ENCODE measurements around the gene GDPGP1.
A peak's percentile ranks its signal among the peaks of the same experiment; 100 is the strongest.
"Not testable (repeated sequence)": the region's sequence is repeated elsewhere in the genome, so short reads cannot be mapped to it uniquely, and the experiment has no call there.

GDPGP1 gene, protein sequence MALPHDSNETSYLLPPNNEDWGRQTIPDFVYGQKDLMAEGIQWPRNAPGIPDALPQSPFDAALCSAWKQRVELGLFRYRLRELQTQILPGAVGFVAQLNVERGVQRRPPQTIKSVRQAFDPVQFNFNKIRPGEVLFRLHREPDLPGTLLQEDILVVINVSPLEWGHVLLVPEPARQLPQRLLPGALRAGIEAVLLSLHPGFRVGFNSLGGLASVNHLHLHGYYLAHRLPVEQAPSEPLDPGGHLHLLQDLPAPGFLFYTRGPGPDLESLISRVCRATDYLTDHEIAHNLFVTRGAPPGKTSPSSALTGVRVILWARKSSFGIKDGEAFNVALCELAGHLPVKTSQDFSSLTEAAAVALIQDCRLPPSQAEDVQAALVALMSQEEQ

GRCh38 chr15:90234096-90234988 lies at the start of gene GDPGP1:
TSS of gene GDPGP1 (plus strand) at chr15:90234209. CDS start at chr15:90240909, 6,700 bp downstream.
- intact Hi-C loops (cut with DNase I): loop anchor here (5.0 kb wide), 1 partner anchor 33 kb away; the partner anchor contains the start of gene NGRN
- peak in 1 of 10 donors; percentile 16 for DNase-seq

- intact Hi-C loops (cut with DNase I): no loop called here
- DNase-seq: peak; percentile 58 to 96 (median 80)
These were observed 49.0 kb upstream of the GDPGP1 start for GRCh38 chr15:90184786-90185704.

DNA sequence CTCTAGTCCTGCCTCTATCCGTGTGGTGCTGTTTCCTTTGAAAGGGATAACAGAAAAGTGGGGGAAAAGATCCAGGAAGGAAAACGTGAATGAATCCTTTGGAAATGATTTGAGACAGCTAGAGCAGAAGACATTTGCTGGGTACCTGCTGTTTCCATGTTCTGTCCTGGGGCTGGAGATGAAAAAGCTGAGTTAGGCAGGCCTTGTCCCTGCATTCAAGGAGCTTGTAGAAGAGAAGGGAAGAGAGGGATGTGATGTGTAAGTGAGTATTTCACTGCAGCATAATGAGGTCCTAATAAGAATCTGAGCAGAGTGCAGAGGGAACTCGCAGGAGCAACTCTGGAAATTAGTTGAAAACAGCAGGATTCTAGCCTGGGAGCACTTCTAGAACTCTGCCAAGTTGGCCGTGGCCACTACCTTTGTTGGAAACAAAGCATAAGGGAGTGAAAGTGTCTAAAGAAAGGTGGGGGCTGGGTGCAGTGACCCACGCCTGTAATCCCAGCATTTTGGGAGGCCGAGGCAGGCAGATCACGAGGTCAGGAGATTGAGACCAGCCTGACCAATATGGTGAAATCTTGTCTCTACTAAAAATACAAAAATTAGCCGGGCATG lies 46.6 kb upstream of the GDPGP1 start:
- intact Hi-C loops (cut with DNase I): no loop called here

DNA sequence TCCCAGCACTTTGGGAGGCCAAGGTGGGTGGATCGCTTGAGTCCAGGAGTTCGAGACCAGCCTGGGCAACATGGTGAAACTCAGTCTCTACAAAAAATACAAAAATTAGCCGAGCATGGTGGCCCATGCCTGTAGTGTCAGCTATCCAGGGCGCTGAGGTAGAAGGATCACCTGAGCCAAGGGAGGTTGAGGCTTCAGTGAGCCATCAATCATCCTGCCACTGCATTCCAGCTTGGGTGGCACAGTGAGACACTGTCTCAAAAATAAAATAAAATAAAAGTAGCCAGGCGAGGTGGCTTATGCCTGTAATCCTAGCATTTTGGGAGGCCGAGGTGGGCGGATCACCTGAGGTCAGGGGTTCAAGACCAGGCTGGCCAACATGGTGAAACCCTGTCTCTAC lies 45.9 kb upstream of the GDPGP1 start:
- peak in 3 of 10 donors; percentile 3 to 35 (median 33) for DNase-seq
- intact Hi-C loops (cut with DNase I): not testable (repeated sequence)

More for the DNA sequence above, 46.6 kb upstream of the GDPGP1 start:
- peak in 3 of 10 donors; percentile 29 to 39 (median 37) for DNase-seq

DNA sequence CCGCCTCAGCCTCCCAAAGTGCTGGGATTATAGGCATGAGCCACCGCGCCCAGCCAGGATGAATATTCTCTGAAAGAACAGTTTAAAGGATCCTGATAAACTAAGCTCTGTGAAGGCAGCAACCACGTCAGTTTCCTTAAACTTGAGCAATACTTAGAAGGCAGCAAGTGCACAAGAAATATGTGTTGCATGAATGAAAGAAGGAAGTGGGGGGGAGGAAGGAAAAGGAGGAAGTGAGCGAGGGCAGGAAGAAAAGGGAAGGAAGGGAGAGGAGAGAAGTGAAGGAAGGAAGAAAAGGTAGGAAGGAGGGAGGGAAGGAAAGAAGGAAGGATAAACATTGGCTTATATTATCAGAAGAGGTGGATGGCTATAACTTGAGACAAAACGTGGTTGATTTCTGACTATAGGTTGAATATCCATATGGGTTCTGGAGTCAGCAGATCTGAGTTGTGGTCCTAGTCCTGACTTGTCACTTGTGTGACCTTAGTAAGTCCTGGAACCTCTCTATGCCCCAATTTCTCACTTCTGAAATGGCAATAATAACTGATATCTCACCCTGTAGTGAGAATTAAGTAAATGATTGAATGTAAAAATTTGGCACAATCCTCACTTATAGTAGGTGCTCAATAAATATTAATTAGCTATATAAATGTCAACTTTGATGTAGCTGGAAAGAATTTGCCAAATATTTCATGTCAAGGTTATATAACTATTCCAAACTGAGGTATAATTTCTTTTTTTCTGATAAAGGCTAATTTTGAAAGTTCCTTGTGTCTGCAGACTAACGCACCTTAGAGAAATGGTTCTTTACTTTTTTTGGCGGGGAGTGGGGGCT lies 44.9 kb upstream of the GDPGP1 start:
- intact Hi-C loops (cut with DNase I): no loop called here

DNA sequence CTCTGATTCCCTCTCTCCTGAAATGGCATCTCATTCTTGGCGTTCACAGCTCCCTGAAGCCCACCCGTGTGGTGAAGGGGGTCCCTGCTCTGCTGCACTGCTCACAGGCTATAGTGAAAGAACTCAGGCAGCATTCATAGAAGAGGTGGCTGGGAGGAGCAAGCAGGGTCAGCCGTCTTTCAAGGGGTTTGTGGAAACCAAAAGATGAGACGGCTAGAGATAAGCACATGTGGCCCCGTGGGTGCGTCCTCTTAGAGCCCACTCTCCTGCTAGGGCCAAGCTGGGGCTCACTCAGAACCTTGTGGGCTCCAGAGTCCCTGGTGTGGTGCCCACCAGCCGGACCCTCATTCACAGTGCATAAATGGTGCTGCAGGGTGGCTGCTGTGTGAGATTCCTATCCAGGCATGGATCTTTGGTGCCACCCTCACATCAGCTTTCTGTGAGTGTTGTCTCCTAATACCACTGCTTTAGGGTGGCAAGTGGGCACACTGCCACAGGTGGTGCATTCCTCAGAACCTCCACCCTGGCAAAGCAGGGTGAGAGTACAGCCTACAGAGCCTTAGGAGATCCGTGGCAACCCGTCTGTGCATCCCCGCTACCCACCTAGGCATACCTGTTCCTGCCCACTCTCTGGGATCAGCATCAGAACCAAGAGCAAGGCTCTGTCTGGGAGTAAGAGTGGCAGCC lies 44.1 kb upstream of the GDPGP1 start:
- intact Hi-C loops (cut with DNase I): no loop called here
- DNase-seq: peak in 3 of 10 donors; percentile 39 to 81 (median 39)

More for the DNA sequence above, 44.9 kb upstream of the GDPGP1 start:
- peak in 1 of 10 donors; percentile 49 for DNase-seq

DNA sequence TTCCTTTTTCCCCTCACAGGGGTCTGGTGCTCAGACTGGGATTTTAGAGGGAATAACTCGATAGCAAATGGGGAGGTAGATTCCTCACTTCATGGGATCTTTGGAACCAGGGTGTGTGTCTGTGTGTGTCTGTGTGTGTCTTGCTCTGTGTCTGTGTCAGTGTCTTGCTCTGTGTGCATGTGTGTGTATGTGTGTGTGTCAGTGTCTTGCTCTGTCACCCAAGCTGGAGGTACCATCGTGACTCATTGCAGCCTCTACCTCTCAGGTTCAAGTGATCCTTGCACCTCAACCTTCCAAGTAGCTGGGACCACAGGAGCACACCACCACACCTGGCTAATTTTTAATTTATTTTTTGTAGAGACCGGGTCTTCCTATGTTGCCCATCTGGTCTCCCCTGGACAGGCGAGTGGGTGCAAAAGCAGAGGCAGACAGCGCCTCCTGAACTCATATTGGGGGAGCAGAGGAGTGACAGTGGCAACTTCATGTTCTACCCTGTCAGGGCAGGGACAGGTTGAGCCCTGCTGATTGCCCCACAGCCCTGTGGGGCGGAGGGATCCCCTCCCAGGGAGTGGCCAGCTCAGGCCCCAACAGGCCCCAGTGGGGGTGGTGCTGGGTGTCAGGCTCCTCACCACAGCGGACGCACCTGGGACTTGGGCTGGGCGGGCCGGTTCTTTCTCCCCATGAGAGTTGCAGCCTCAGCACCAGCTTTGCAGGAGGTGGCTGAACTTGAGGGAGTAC lies 43.2 kb upstream of the GDPGP1 start:
- intact Hi-C loops (cut with DNase I): no loop called here
- peak in 3 of 10 donors; percentile 30 to 78 (median 61) for DNase-seq

GRCh38 chr15:90191344-90191687 lies 42.7 kb upstream of the GDPGP1 start:
- peak in 2 of 10 donors; percentile 21 to 23 for DNase-seq
- intact Hi-C loops (cut with DNase I): no loop called here

DNA sequence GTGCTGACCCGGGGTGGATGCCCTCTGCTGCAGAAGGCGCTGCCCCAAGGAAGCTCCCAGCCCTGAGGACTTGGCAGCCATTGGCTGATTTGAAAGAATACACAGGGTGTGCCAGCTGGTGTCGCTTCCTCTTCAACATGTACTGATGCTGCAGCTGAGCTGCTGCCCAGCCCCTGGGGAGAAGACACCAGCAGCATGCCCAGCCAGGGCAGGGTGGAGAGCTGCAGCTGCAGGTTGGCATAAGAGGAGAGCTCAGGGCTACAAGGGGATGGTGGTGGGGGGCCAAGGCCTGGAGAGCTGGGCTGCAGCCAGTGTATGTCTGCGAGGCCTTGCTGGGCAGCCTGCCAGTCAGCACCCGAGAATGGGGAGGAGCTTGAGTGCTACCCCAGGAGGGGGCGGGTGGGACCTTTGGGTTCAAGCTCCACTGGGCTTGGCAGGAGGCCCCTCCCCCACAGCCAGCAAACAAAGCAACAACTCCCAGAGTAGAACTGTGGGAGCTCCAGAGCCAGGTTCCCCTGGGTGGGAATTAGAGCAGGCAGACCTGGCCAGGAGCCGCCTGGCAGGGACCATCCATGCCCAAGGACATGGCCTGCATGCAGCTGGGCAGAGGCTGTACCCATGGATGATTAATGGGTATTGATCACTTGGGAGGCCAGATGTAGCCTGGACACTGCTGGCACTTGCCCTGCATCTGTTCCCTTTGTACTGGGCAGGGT lies 42.1 kb upstream of the GDPGP1 start:
- intact Hi-C loops (cut with DNase I): no loop called here

GRCh38 chr15:90192961-90193786 lies 40.8 kb upstream of the GDPGP1 start:
- intact Hi-C loops (cut with DNase I): no loop called here
- DNase-seq: peak in 9 of 10 donors; percentile 30 to 94 (median 67)

More for the DNA sequence above, 42.1 kb upstream of the GDPGP1 start:
- peak; percentile 56 to 97 (median 84) for DNase-seq

- no peak for DNase-seq
- intact Hi-C loops (cut with DNase I): no loop called here
These were observed 39.4 kb upstream of the GDPGP1 start for GRCh38 chr15:90194655-90195054.

GRCh38 chr15:90200534-90201129 lies 33.4 kb upstream of the GDPGP1 start:
- intact Hi-C loops (cut with DNase I): no loop called here
- peak in 1 of 10 donors; percentile 83 for DNase-seq

DNA sequence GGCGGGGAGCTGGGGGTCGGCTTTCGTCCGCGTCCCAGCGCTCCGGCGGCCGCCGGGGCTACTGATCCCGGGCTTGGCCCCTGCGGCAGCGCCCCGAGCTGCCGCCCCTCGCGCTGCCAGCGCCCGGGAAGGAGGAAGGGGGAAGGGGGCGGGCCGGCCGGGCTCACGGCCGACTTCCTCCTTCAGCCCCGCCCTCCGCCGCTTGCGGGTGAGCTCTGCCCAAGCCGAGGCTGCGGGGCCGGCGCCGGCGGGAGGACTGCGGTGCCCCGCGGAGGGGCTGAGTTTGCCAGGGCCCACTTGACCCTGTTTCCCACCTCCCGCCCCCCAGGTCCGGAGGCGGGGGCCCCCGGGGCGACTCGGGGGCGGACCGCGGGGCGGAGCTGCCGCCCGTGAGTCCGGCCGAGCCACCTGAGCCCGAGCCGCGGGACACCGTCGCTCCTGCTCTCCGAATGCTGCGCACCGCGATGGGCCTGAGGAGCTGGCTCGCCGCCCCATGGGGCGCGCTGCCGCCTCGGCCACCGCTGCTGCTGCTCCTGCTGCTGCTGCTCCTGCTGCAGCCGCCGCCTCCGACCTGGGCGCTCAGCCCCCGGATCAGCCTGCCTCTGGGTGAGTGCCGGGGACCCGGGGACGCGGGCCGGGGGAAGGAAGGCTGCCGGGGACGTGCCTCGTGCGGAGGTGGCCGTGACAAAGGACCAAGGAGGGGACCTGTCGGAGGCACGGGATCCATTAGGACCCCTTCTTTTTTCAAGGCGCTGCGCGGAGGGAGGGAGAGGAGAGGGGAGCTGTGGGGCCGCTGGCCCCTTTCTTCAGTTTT lies 32.7 kb upstream of the GDPGP1 start, which contains the start of gene SEMA4B:
Gene SEMA4B, plus strand, starts transcription at position 201 of the 814 bp plus-strand sequence. Its CDS starts 249 bp downstream, at position 450.
- intact Hi-C loops (cut with DNase I): no loop called here
- peak; percentile 41 to 94 (median 72) for DNase-seq

DNA sequence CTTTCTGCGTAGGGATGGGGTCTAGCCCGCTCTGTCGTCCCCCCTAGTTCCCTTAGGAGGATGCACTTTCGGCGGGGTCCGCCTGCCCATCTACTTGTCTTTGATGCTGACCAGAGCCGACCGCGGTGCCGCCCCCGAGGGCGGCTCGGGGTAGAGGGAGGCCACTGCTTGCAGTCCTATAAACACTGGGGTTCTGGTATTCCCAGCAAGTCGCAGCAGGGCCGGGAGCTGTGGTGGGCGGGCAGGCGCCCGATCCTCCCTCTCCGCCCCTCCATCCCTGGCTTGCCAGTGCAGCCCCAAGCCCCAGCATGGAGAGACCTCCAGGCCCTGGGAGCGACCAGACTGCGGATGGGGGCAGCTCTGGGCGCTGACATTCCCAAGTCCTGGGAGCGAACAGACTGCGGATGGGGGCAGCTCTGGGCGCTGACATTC lies 32.0 kb upstream of the GDPGP1 start:
- intact Hi-C loops (cut with DNase I): no loop called here
- DNase-seq: peak in 2 of 10 donors; percentile 84 to 85

Measured in posterior cingulate gyrus (tissue), 11 donors.